Osteoblast (primary cell): ENCODE measurements around the gene TINCR. TPM values are rescaled to one million over a fixed set of nuclear protein-coding genes. Genes with fewer than 3 reads are reported as not detected.
A peak's percentile ranks its signal among the peaks of the same experiment; 100 is the strongest.

Experiments
- DNase-seq: peaks from one replicate; pipeline ENCODE4 v3.0.0; 2011; ENCODE audit warnings: low spot score, mixed read lengths; ENCODE audit not compliant: insufficient read length; ENCODE audit errors: missing footprints
- H2AFZ ChIP-seq: 2 replicates; pipeline ENCODE4 v1.6.0; 2011; ENCODE audit warnings: mild to moderate bottlenecking, low read length
- H3K27ac ChIP-seq: 2 replicates; pipeline ENCODE4 v1.5.1; 2011; ENCODE audit warnings: mild to moderate bottlenecking, low read depth, low read length, moderate library complexity
- H3K27me3 ChIP-seq: 2 replicates; pipeline ENCODE4 v1.6.0; 2012; ENCODE audit warnings: mild to moderate bottlenecking, control low read depth, inconsistent platforms, low read length, moderate library complexity; ENCODE audit not compliant: insufficient read depth
- H3K36me3 ChIP-seq: 2 replicates; pipeline ENCODE4 v1.5.1; 2011; ENCODE audit warnings: mild to moderate bottlenecking, low read length, control low read depth, moderate library complexity; ENCODE audit not compliant: insufficient read depth
- H3K4me1 ChIP-seq: 2 replicates; pipeline ENCODE4 v1.5.1; 2011; ENCODE audit warnings: mild to moderate bottlenecking, low read length, control low read depth, moderate library complexity; ENCODE audit not compliant: insufficient read depth
- H3K4me2 ChIP-seq: 2 replicates; pipeline ENCODE4 v1.6.0; 2011; ENCODE audit warnings: mild to moderate bottlenecking, low read length; ENCODE audit not compliant: insufficient read depth
- H3K4me3 ChIP-seq: fragments of 200-600 bp; sonication (generic); 3 replicates; pipeline ENCODE4 v1.5.1; 2012; ENCODE audit warnings: mild to moderate bottlenecking, low read length, inconsistent platforms; ENCODE audit not compliant: insufficient read depth
- H3K79me2 ChIP-seq: 2 replicates; pipeline ENCODE4 v1.6.0; 2012; ENCODE audit warnings: mild to moderate bottlenecking, low read length, control low read depth, inconsistent platforms; ENCODE audit not compliant: insufficient read depth
- H3K9me3 ChIP-seq: 2 replicates; pipeline ENCODE4 v1.5.1; 2011; ENCODE audit warnings: low read depth, low read length, control low read depth
- H4K20me1 ChIP-seq: 2 replicates; pipeline ENCODE4 v1.6.0; 2012; ENCODE audit warnings: mild to moderate bottlenecking, low read length, control low read depth; ENCODE audit not compliant: insufficient read depth
- small RNA-seq: library from RNA; depleted of rRNA; stranded (forward); fragments of <200 nt; gene quantifications from one replicate; pipeline ENCODE3, GENCODE V24; 2012
- total RNA-seq: library from RNA; depleted of rRNA; stranded (reverse); fragments of >200 nt; gene quantifications from 2 replicates; pipeline ENCODE4 v1.2.3, GENCODE V29; 2012
- TF ChIP-seq, protein P1 (sequence below): IDR thresholded peaks from 2 replicates; pipeline ENCODE4 v1.5.1; 2011; ENCODE audit warnings: mild to moderate bottlenecking, low read depth, low read length, moderate library complexity; ENCODE audit errors: extremely low read depth

The TINCR gene
- total RNA-seq, 1 donor = 0.36 TPM

- peak; percentile 48 for DNase-seq
- no peak overlapping the region for H3K27ac ChIP-seq
- no peaks in the 10 kb centered on the region for H3K79me2 ChIP-seq
These were observed 53.8 kb downstream of the TINCR start for GRCh38 chr19:5514001-5514400.

GRCh38 chr19:5512715-5513114, 55.0 kb downstream of the TINCR start:
- DNase-seq = peak; percentile 50
- Histone ChIP-seq H4K20me1 (no peaks in the 10 kb centered on the region), H3K27me3 (no peaks in the 10 kb centered on the region), H3K79me2 (no peaks in the 10 kb centered on the region), H3K4me1 (no peaks in the 10 kb centered on the region), H3K4me3 (no peak overlapping the region), H3K4me2 (no peak overlapping the region), H3K27ac (no peak overlapping the region), H3K36me3 (no peaks in the 10 kb centered on the region), H3K9me3 (peaks cover 6% of the 10 kb centered on the region), H2AFZ (no peak overlapping the region)
- TF ChIP-seq, protein P1, sequence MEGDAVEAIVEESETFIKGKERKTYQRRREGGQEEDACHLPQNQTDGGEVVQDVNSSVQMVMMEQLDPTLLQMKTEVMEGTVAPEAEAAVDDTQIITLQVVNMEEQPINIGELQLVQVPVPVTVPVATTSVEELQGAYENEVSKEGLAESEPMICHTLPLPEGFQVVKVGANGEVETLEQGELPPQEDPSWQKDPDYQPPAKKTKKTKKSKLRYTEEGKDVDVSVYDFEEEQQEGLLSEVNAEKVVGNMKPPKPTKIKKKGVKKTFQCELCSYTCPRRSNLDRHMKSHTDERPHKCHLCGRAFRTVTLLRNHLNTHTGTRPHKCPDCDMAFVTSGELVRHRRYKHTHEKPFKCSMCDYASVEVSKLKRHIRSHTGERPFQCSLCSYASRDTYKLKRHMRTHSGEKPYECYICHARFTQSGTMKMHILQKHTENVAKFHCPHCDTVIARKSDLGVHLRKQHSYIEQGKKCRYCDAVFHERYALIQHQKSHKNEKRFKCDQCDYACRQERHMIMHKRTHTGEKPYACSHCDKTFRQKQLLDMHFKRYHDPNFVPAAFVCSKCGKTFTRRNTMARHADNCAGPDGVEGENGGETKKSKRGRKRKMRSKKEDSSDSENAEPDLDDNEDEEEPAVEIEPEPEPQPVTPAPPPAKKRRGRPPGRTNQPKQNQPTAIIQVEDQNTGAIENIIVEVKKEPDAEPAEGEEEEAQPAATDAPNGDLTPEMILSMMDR = no peak

More at GRCh38 chr19:5514001-5514400, 53.8 kb downstream of the TINCR start:
- no peaks in the 10 kb centered on the region for H3K27me3 ChIP-seq
- TF ChIP-seq, protein P1 = no peak
- H3K4me3 ChIP-seq = no peak overlapping the region
- no peaks in the 10 kb centered on the region for H3K36me3 ChIP-seq
- H4K20me1 ChIP-seq = no peaks in the 10 kb centered on the region
- no peak overlapping the region for H3K4me2 ChIP-seq
- H3K4me1 ChIP-seq = no peaks in the 10 kb centered on the region
- H3K9me3 ChIP-seq = peaks cover 6% of the 10 kb centered on the region
- no peak overlapping the region for H2AFZ ChIP-seq

Small RNA genes within 50 kb of the gene (small RNA-seq; reads per million reads assigned to genes)
- not detected for gene SNRPEP4

Other genes starting within 250 kb of the TINCR start
- gene PTPRS, start 227.1 kb downstream of the TINCR start, total RNA-seq = 218 and 227 TPM in 2 replicates
- gene ZNRF4, start 112.5 kb downstream of the TINCR start, total RNA-seq = not detected in 2 replicates
- 38.0 and 43.0 TPM in 2 replicates for gene SAFB2, start 54.8 kb upstream of the TINCR start, total RNA-seq
- 33.7 and 42.4 TPM in 2 replicates for gene SAFB, start 55.1 kb upstream of the TINCR start, total RNA-seq
- gene MICOS13, start 112.6 kb upstream of the TINCR start, total RNA-seq = 21.0 and 25.9 TPM in 2 replicates
- 12.1 and 14.8 TPM in 2 replicates for gene HSD11B1L, start 113.1 kb upstream of the TINCR start, total RNA-seq
- 228 and 257 TPM in 2 replicates for gene RPL36, start 122.3 kb upstream of the TINCR start, total RNA-seq
- gene LONP1, start 152.2 kb upstream of the TINCR start, total RNA-seq = 130 and 163 TPM in 2 replicates
- under 0.01 TPM in 2 replicates for gene CATSPERD, start 152.7 kb upstream of the TINCR start, total RNA-seq
- 0.29 and 0.36 TPM in 2 replicates for gene PRR22, start 216.8 kb upstream of the TINCR start, total RNA-seq
- gene DUS3L, start 223.2 kb upstream of the TINCR start, total RNA-seq = 21.2 and 30.0 TPM in 2 replicates
- gene NRTN, start 237.1 kb upstream of the TINCR start, total RNA-seq = not detected in 2 replicates